ENCODE measurements around the gene ACTN1. TPM values are rescaled to one million over a fixed set of nuclear protein-coding genes. Genes with fewer than 3 reads are reported as not detected.

The ACTN1 gene
- total RNA-seq, 4 donors from 2014 or later, result 958 to 2,110 (median 1,439) TPM

GRCh38 chr14:68886109-68886434 lies 93.0 kb downstream of the ACTN1 start:
- 25% methylated on average over 4 of the region's 4 CpGs for WGBS
- peaks cover 22 to 91% (median 72%) of the 10 kb centered on the region in 4 donors for H3K4me1 ChIP-seq
- H3K27ac ChIP-seq (replicated peaks in 1 of 4), result peak overlapping the region; percentile 80 to 98 (median 90)
- H3K36me3 ChIP-seq, result peaks cover 74 to 92% (median 86%) of the 10 kb centered on the region in 4 donors
- DNase-seq (ENCODE audit: extremely low spot score), result no peak
- no peaks in the 10 kb centered on the region for H3K27me3 ChIP-seq
- intact Hi-C loops (cut with DNase I), result no loop called here
- no peak overlapping the region for H3K4me3 ChIP-seq
- TF ChIP-seq POLR2A (IDR thresholded peaks at IDR 0.05; ENCODE audit: low read depth) (no peak), EP300 (IDR thresholded peaks at IDR 0.05) (no peak), POLR2AphosphoS5 (IDR thresholded peaks at IDR 0.05) (peak in 1 of 2 donors; percentile 24)
- H3K9me3 ChIP-seq, result no peaks in the 10 kb centered on the region

- intact Hi-C loops (cut with DNase I), result no loop called here
- 97% methylated on average over 16 of the region's 22 CpGs for WGBS
- DNase-seq (ENCODE audit: extremely low spot score), result no peak
- Histone ChIP-seq H3K27me3 (no peaks in the 10 kb centered on the region), H3K27ac (replicated peaks in 1 of 4) (peak overlapping the region; percentile 80 to 98 (median 90)), H3K4me1 (peaks cover 22 to 91% (median 70%) of the 10 kb centered on the region in 4 donors), H3K4me3 (no peak overlapping the region), H3K9me3 (no peaks in the 10 kb centered on the region), H3K36me3 (peaks cover 74 to 92% (median 86%) of the 10 kb centered on the region in 4 donors)
- TF ChIP-seq POLR2A (IDR thresholded peaks at IDR 0.05; ENCODE audit: low read depth) (no peak), CTCF (IDR thresholded peaks at IDR 0.05) (peak in 1 of 3 experiments; percentile 11), POLR2AphosphoS5 (IDR thresholded peaks at IDR 0.05) (peak in 1 of 2 donors; percentile 34)
Observed at GRCh38 chr14:68885226-68886108, 93.6 kb downstream of the ACTN1 start.

- Histone ChIP-seq H3K27me3 (no peaks in the 10 kb centered on the region), H3K27ac (replicated peaks in 1 of 4) (peak overlapping the region; percentile 80 to 98 (median 90)), H3K4me3 (no peak overlapping the region), H3K9me3 (no peaks in the 10 kb centered on the region), H3K36me3 (peaks cover 74 to 92% (median 86%) of the 10 kb centered on the region in 4 donors), H3K4me1 (peaks cover 22 to 91% (median 72%) of the 10 kb centered on the region in 4 donors)
- TF ChIP-seq POLR2A (IDR thresholded peaks at IDR 0.05; ENCODE audit: low read depth), result no peak
- peak; percentile 65 to 75 for TF ChIP-seq POLR2AphosphoS5 (IDR thresholded peaks at IDR 0.05)
- intact Hi-C loops (cut with DNase I), result no loop called here
- WGBS, result 63% methylated on average over 9 of the region's 10 CpGs
- DNase-seq (ENCODE audit: extremely low spot score), result no peak
Observed at GRCh38 chr14:68884031-68885030, 94.8 kb downstream of the ACTN1 start.

- peak overlapping the region; percentile 80 to 98 (median 90) for H3K27ac ChIP-seq (replicated peaks in 1 of 4)
- TF ChIP-seq POLR2A (IDR thresholded peaks at IDR 0.05; ENCODE audit: low read depth), result no peak
- no peak for TF ChIP-seq POLR2AphosphoS5 (IDR thresholded peaks at IDR 0.05)
- TF ChIP-seq EP300 (IDR thresholded peaks at IDR 0.05), result no peak
- no peak for TF ChIP-seq CTCF (IDR thresholded peaks at IDR 0.05)
- H3K9me3 ChIP-seq, result no peaks in the 10 kb centered on the region
- WGBS, result 93% methylated on average over 5 of the region's 10 CpGs
- intact Hi-C loops (cut with DNase I), result no loop called here
- peaks cover 15 to 74% (median 59%) of the 10 kb centered on the region in 4 donors for H3K4me1 ChIP-seq
- no peaks in the 10 kb centered on the region for H3K27me3 ChIP-seq
- H3K36me3 ChIP-seq, result peaks cover 86 to 96% (median 91%) of the 10 kb centered on the region in 4 donors
- H3K4me3 ChIP-seq, result no peak overlapping the region
- DNase-seq (ENCODE audit: extremely low spot score), result no peak
Observed at GRCh38 chr14:68882235-68882634, 96.9 kb downstream of the ACTN1 start.

GRCh38 chr14:68881396-68881795 lies 97.7 kb downstream of the ACTN1 start:
- peak overlapping the region; percentile 71 to 98 (median 90) for H3K27ac ChIP-seq (replicated peaks in 1 of 4)
- WGBS, result 81% methylated on average over 2 of the region's 2 CpGs

More at GRCh38 chr14:68881396-68881795, 97.7 kb downstream of the ACTN1 start:
- Histone ChIP-seq H3K9me3 (no peaks in the 10 kb centered on the region), H3K4me1 (peaks cover 15 to 66% (median 53%) of the 10 kb centered on the region in 4 donors), H3K4me3 (no peak overlapping the region), H3K27me3 (no peaks in the 10 kb centered on the region), H3K36me3 (peaks cover 94 to 100% (median 98%) of the 10 kb centered on the region in 4 donors)
- TF ChIP-seq CTCF (IDR thresholded peaks at IDR 0.05) (no peak), POLR2A (IDR thresholded peaks at IDR 0.05; ENCODE audit: low read depth) (no peak), EP300 (IDR thresholded peaks at IDR 0.05) (no peak), POLR2AphosphoS5 (IDR thresholded peaks at IDR 0.05) (peak; percentile 33 to 41)
- no peak for DNase-seq (ENCODE audit: extremely low spot score)
- intact Hi-C loops (cut with DNase I), result no loop called here

Data from esophagus muscularis mucosa (tissue), 4 donors.